HG02588 (cell line): Measurements from ENCODE around the gene RINL.

Experiments
- ATAC-seq: cut with Tn5 transposase; IDR thresholded peaks from one replicate; pipeline ENCODE4 v1.9.1; 2021; ENCODE audit warnings: mild to moderate bottlenecking, moderate library complexity; ENCODE audit not compliant: unreplicated experiment

RINL gene

GRCh38 chr19:38850436-38850975, 27.6 kb downstream of the RINL start:
- peak; percentile 65 for ATAC-seq

GRCh38 chr19:38849860-38850435, 28.1 kb downstream of the RINL start, which contains the start of gene HNRNPL:
Gene HNRNPL (minus strand): TSS chr19:38849986. CDS start chr19:38849966, 20 bp downstream.
- ATAC-seq = peak; percentile 43

GRCh38 chr19:38849147-38849859, 28.8 kb downstream of the RINL start:
- peak; percentile 29 for ATAC-seq

- ATAC-seq = no peak
Observed at GRCh38 chr19:38848299-38849146, 29.6 kb downstream of the RINL start.

GRCh38 chr19:38846097-38846496, 32.0 kb downstream of the RINL start:
- no peak for ATAC-seq

- ATAC-seq = no peak
Observed at GRCh38 chr19:38845374-38846024, 32.6 kb downstream of the RINL start.

GRCh38 chr19:38844093-38844686, 33.9 kb downstream of the RINL start:
- no peak for ATAC-seq

- ATAC-seq = no peak
Observed at GRCh38 chr19:38843175-38843758, 34.8 kb downstream of the RINL start.

GRCh38 chr19:38842439-38843174, 35.5 kb downstream of the RINL start:
- no peak for ATAC-seq

- no peak for ATAC-seq
Observed at GRCh38 chr19:38841787-38842438, 36.2 kb downstream of the RINL start.

- ATAC-seq = no peak
Observed at GRCh38 chr19:38841180-38841766, 36.8 kb downstream of the RINL start.

- ATAC-seq = no peak
Observed at GRCh38 chr19:38840583-38840968, 37.5 kb downstream of the RINL start.

- ATAC-seq = no peak
Observed at GRCh38 chr19:38839816-38840582, 38.1 kb downstream of the RINL start.

GRCh38 chr19:38838986-38839761, 38.9 kb downstream of the RINL start:
- no peak for ATAC-seq

GRCh38 chr19:38838208-38838985, 39.7 kb downstream of the RINL start:
- no peak for ATAC-seq

GRCh38 chr19:38837656-38838121, 40.4 kb downstream of the RINL start:
- ATAC-seq = no peak
